H1 (cell line): ENCODE results near the gene PSMD12. TPM values are rescaled to one million over a fixed set of nuclear protein-coding genes. Genes with fewer than 3 reads are reported as not detected.
A peak's percentile ranks its signal among the peaks of the same experiment; 100 is the strongest.

ENCODE experiments used
- CTCF ChIA-PET: fragments of 300-600 bp; sonication (Branson Sonifier 250); formaldehyde crosslinking; loops from one replicate; lab custom pipeline; 2021; ENCODE audit not compliant: partially characterized antibody; lab: Charles Lee
- POLR2A ChIA-PET: fragments of 300-600 bp; sonication (Branson Sonifier 250); formaldehyde crosslinking; loops from one replicate; lab custom pipeline; 2021; ENCODE audit warnings: inconsistent platforms; ENCODE audit not compliant: partially characterized antibody; lab: Charles Lee
- DNase-seq, 2 experiments: peaks; one replicate each; pipeline versions ENCODE4 v3.0.0 to v3.0.0-alpha.2; 2010 to 2022; ENCODE audit warnings: low spot score in 2 of 2, low read depth in 1 of 2, mixed read lengths in 1 of 2
- FAIRE-seq: peaks from 2 replicates; lab custom pipeline; 2011; peaks lifted over from hg19 to GRCh38; lab: Jason Lieb, UNC
- H2AFZ ChIP-seq: 2 replicates; pipeline ENCODE4 v1.8.1; 2012; ENCODE audit warnings: low read length, inconsistent platforms
- H2AK5ac ChIP-seq: 2 replicates; pipeline ENCODE4 v1.6.1; 2013; ENCODE audit warnings: low read depth, low read length
- H2BK120ac ChIP-seq: replicated peaks from 2 replicates; pipeline ENCODE3; 2013; ENCODE audit warnings: low read depth, low read length, inconsistent platforms
- H2BK12ac ChIP-seq: 2 replicates; pipeline ENCODE4 v1.6.1; 2013; ENCODE audit warnings: low read depth, low read length
- H2BK15ac ChIP-seq: 2 replicates; pipeline ENCODE4 v1.6.1; 2013; ENCODE audit warnings: low read length
- H2BK20ac ChIP-seq: 2 replicates; pipeline ENCODE4 v1.6.1; 2013; ENCODE audit warnings: low read length
- H2BK5ac ChIP-seq: 2 replicates; pipeline ENCODE4 v1.6.1; 2013; ENCODE audit warnings: low read depth, low read length
- H3K14ac ChIP-seq: 2 replicates; pipeline ENCODE4 v1.6.1; 2013; ENCODE audit warnings: inconsistent platforms; ENCODE audit not compliant: insufficient read length
- H3K18ac ChIP-seq: 2 replicates; pipeline ENCODE4 v1.6.1; 2013; ENCODE audit warnings: low read length; ENCODE audit errors: extremely low read depth
- H3K23ac ChIP-seq: 2 replicates; pipeline ENCODE4 v1.6.1; 2013; ENCODE audit warnings: inconsistent platforms; ENCODE audit not compliant: insufficient read length
- H3K23me2 ChIP-seq: 2 replicates; pipeline ENCODE4 v1.6.1; 2013; ENCODE audit warnings: low read depth, low read length
- H3K27ac ChIP-seq: 2 replicates; pipeline ENCODE4 v1.6.1; 2011; ENCODE audit warnings: low read depth, low read length, inconsistent platforms
- H3K27me3 ChIP-seq, 4 experiments: replicated peaks in 1 of 4; 1 replicate in 1 of 4; 2 replicates in 3 of 4; pipeline versions ENCODE4 v1.6.1 to v1.8.1; 2011 to 2013; ENCODE audit warnings: low read length in 3 of 4, mild to moderate bottlenecking in 3 of 4, inconsistent platforms in 2 of 4, mixed read lengths in 2 of 4, moderate library complexity in 1 of 4; ENCODE audit not compliant: control insufficient read depth in 3 of 4, insufficient read depth in 3 of 4; ENCODE audit errors: extremely low read depth in 1 of 4
- H3K36me3 ChIP-seq, 4 experiments: 2 replicates each; pipeline versions ENCODE4 v1.6.1 to v1.8.1; 2011 to 2013; ENCODE audit warnings: mild to moderate bottlenecking in 4 of 4, low read length in 3 of 4, moderate library complexity in 2 of 4, control low read depth in 1 of 4, inconsistent platforms in 1 of 4; ENCODE audit not compliant: insufficient read depth in 4 of 4, control insufficient read depth in 2 of 4
- H3K4ac ChIP-seq: replicated peaks from 2 replicates; pipeline ENCODE3; 2013; ENCODE audit warnings: low read length, low read depth, mixed read lengths, inconsistent platforms; ENCODE audit not compliant: insufficient read length
- H3K4me1 ChIP-seq, 4 experiments: replicated peaks in 1 of 4; 1 replicate in 1 of 4; 2 replicates in 3 of 4; pipeline versions ENCODE4 v1.6.1 to v1.8.1; 2011 to 2013; ENCODE audit warnings: low read length in 3 of 4, inconsistent platforms in 2 of 4, mixed read lengths in 1 of 4; ENCODE audit not compliant: insufficient read depth in 4 of 4, control insufficient read depth in 3 of 4
- H3K4me2 ChIP-seq, 2 experiments: 2 replicates each; pipeline versions ENCODE4 v1.6.1 to v1.8.1; 2011 to 2013; ENCODE audit warnings: low read depth in 2 of 2, low read length in 2 of 2, control low read depth in 1 of 2, inconsistent platforms in 1 of 2, mild to moderate bottlenecking in 1 of 2; ENCODE audit not compliant: insufficient read depth in 1 of 2
- H3K4me3 ChIP-seq, 4 experiments: fragments of 200-600, 300-600 bp in 1 of 4; sonication (generic), shearing (Covaris generic), sonication (Bioruptor Twin) in 1 of 4; 2 replicates each; pipeline versions ENCODE4 v1.5.1 to v1.8.1; 2011 to 2016; ENCODE audit warnings: low read length in 4 of 4, low read depth in 3 of 4, control low read depth in 2 of 4, inconsistent platforms in 2 of 4, mild to moderate bottlenecking in 2 of 4, mixed read lengths in 1 of 4, moderate library complexity in 1 of 4; ENCODE audit not compliant: insufficient read depth in 2 of 4; ENCODE audit errors: extremely low read depth in 1 of 4
- H3K56ac ChIP-seq: replicated peaks from 2 replicates; pipeline ENCODE3; 2013; ENCODE audit warnings: low read depth, mild to moderate bottlenecking, mixed read lengths, low read length, inconsistent platforms; ENCODE audit not compliant: insufficient read length
- H3K79me1 ChIP-seq: 2 replicates; pipeline ENCODE4 v1.6.1; 2013; ENCODE audit warnings: low read depth, low read length, control low read depth
- H3K79me2 ChIP-seq, 2 experiments: 2 replicates each; pipeline versions ENCODE4 v1.6.1 to v1.8.1; 2012 to 2013; ENCODE audit warnings: low read length in 2 of 2, mild to moderate bottlenecking in 2 of 2, inconsistent platforms in 1 of 2; ENCODE audit not compliant: insufficient read depth in 2 of 2, control insufficient read depth in 1 of 2
- H3K9ac ChIP-seq, 4 experiments: replicated peaks in 1 of 4; 1 replicate in 1 of 4; 2 replicates in 3 of 4; pipeline versions ENCODE4 v1.6.1 to v1.8.1; 2011 to 2013; ENCODE audit warnings: low read depth in 3 of 4, low read length in 3 of 4, control low read depth in 2 of 4, mild to moderate bottlenecking in 2 of 4, moderate library complexity in 2 of 4, inconsistent platforms in 1 of 4; ENCODE audit errors: extremely low read depth in 1 of 4
- H3K9me3 ChIP-seq, 2 experiments: 2 replicates each; pipeline versions ENCODE4 v1.6.1 to v1.8.1; 2012 to 2013; ENCODE audit warnings: mild to moderate bottlenecking in 2 of 2, moderate library complexity in 2 of 2, control low read depth in 1 of 2, inconsistent platforms in 1 of 2, low read depth in 1 of 2, low read length in 1 of 2, mixed read lengths in 1 of 2; ENCODE audit not compliant: insufficient read depth in 2 of 2
- H4K20me1 ChIP-seq, 2 experiments: replicated peaks in 1 of 2; 2 replicates each; pipeline versions ENCODE3 to v1.8.1; 2011 to 2013; ENCODE audit warnings: inconsistent platforms in 2 of 2, low read length in 2 of 2, mild to moderate bottlenecking in 1 of 2; ENCODE audit not compliant: insufficient read depth in 2 of 2, control insufficient read depth in 1 of 2
- H4K5ac ChIP-seq: 2 replicates; pipeline ENCODE4 v1.6.1; 2013; ENCODE audit warnings: low read length, low read depth, mixed read lengths, inconsistent platforms; ENCODE audit not compliant: insufficient read length
- H4K8ac ChIP-seq: 2 replicates; pipeline ENCODE4 v1.8.0; 2013; ENCODE audit warnings: mild to moderate bottlenecking, moderate library complexity, low read length, inconsistent platforms; ENCODE audit not compliant: insufficient read depth; ENCODE audit errors: extremely low read depth
- H4K91ac ChIP-seq: replicated peaks from 2 replicates; pipeline ENCODE3; 2013; ENCODE audit warnings: low read length, mixed read lengths, inconsistent platforms; ENCODE audit not compliant: insufficient read length
- CEBPB ChIP-seq: IDR thresholded peaks from 2 replicates; pipeline ENCODE4 v1.6.1; 2012; ENCODE audit warnings: low read depth, low read length
- FOSL1 ChIP-seq: IDR thresholded peaks from 2 replicates; pipeline ENCODE4 v1.6.1; 2011; ENCODE audit warnings: mild to moderate bottlenecking, low read depth, low read length, moderate library complexity; ENCODE audit not compliant: insufficient read depth
- SIN3A ChIP-seq, 2 experiments: IDR thresholded peaks in 1 of 2; conservative IDR thresholded peaks in 1 of 2; 2 replicates each; pipeline ENCODE4 v1.6.1; 2011 to 2012; ENCODE audit warnings: low read length in 2 of 2, improper control_type of control experiment in 1 of 2, low read depth in 1 of 2, mild to moderate bottlenecking in 1 of 2
- WGBS, 2 experiments: shearing (Covaris generic) in 1 of 2; methylation state at CpG; one replicate each; pipeline versions ENCODE4 v1.1.6 to v1.1.7; 2013 to 2015; ENCODE audit warnings: low lambda C conversion rate in 2 of 2, mixed read lengths in 2 of 2, inconsistent platforms in 1 of 2, low coverage in 1 of 2, missing lambda C conversion rate in 1 of 2; ENCODE audit not compliant: insufficient replicate concordance in 2 of 2, insufficient coverage in 1 of 2, insufficient read length in 1 of 2; ENCODE audit errors: extremely low coverage in 1 of 2, missing lambda C conversion rate in 1 of 2; 5-methylcytosine and 5-hydroxymethylcytosine counted together
- long read RNA-seq, 2 experiments: library from RNA in 1 of 2; library from capped mRNA in 1 of 2; stranded (forward); transcript quantifications; one replicate each; pipeline ENCODE4 v2.0.0, GENCODE V29; 2021; ENCODE audit warnings: inconsistent platforms in 1 of 2
- polyA minus RNA-seq, 3 experiments: library from RNA; depleted of rRNA, polyadenylated mRNA; stranded (reverse); fragments of >200 nt; gene quantifications; 1 replicate in 2 of 3; 2 replicates in 1 of 3; pipeline ENCODE4 v1.2.3, GENCODE V29; 2011
- polyA plus RNA-seq, 7 experiments: library from polyadenylated mRNA; depleted of rRNA in 3 of 7; stranded (reverse) in 5 of 7; unstranded in 2 of 7; fragments of >200 nt in 5 of 7; fragments of 200-250 nt in 2 of 7; gene quantifications; 1 replicate in 5 of 7; 2 replicates in 1 of 7; 4 replicates in 1 of 7; pipeline versions ENCODE4 v1.2.1 to v1.2.3, GENCODE V29; 2011 to 2013; ENCODE audit warnings: missing spikeins in 2 of 7, mixed read lengths in 2 of 7
- total RNA-seq: library from RNA; stranded (reverse); fragmentation: NEBNext Ultra II Directional; extraction: Animal tissue kit (Norgen Biotek cat#: 25700); gene quantifications from 2 replicates; pipeline ENCODE4 v1.2.1, GENCODE V29; 2021
- TF ChIP-seq, protein P1 (sequence below): IDR thresholded peaks from 2 replicates; pipeline ENCODE4 v1.6.1; 2012; ENCODE audit warnings: low read length, inconsistent platforms

The PSMD12 gene
- total RNA-seq (73.2 and 82.4 TPM in 2 replicates), polyA plus RNA-seq (2011; rRNA removed) (10.1 and 14.0 TPM in 2 replicates), polyA minus RNA-seq (2011; rRNA and poly(A)+ RNA removed) (13.2 and 17.0 TPM in 2 replicates)
- 25.7 TPM for polyA plus RNA-seq (2011; cell fraction: cytosol; rRNA removed)
- polyA plus RNA-seq (2011; cell fraction: nucleus; rRNA removed), result 7.4 TPM
- polyA plus RNA-seq (2012, experiment 1 of 2), result 42.3 to 72.6 TPM (median 48.4 TPM) in 4 replicates
- 6.7 TPM for polyA plus RNA-seq (2012, experiment 2 of 2)
- polyA plus RNA-seq (2013, experiment 1 of 2), result 50.9 TPM
- polyA plus RNA-seq (2013, experiment 2 of 2), result 55.3 TPM
- 28.3 TPM for polyA minus RNA-seq (2011; cell fraction: cytosol; rRNA and poly(A)+ RNA removed)
- 17.2 TPM for polyA minus RNA-seq (2011; cell fraction: nucleus; rRNA and poly(A)+ RNA removed)
- long read RNA-seq, experiment 1, full-length matches to known transcripts, result 30 of 78 reads
- long read RNA-seq, experiment 1, partial matches to known transcripts, result 17 of 78 reads
- long read RNA-seq, experiment 1, other reads (novel, unspliced or antisense), result 31 of 78 reads
- long read RNA-seq, experiment 2, full-length matches to known transcripts, result 71 of 83 reads
- long read RNA-seq, experiment 2, partial matches to known transcripts, result 3 of 83 reads
- long read RNA-seq, experiment 2, other reads (novel, unspliced or antisense), result 9 of 83 reads

DNA sequence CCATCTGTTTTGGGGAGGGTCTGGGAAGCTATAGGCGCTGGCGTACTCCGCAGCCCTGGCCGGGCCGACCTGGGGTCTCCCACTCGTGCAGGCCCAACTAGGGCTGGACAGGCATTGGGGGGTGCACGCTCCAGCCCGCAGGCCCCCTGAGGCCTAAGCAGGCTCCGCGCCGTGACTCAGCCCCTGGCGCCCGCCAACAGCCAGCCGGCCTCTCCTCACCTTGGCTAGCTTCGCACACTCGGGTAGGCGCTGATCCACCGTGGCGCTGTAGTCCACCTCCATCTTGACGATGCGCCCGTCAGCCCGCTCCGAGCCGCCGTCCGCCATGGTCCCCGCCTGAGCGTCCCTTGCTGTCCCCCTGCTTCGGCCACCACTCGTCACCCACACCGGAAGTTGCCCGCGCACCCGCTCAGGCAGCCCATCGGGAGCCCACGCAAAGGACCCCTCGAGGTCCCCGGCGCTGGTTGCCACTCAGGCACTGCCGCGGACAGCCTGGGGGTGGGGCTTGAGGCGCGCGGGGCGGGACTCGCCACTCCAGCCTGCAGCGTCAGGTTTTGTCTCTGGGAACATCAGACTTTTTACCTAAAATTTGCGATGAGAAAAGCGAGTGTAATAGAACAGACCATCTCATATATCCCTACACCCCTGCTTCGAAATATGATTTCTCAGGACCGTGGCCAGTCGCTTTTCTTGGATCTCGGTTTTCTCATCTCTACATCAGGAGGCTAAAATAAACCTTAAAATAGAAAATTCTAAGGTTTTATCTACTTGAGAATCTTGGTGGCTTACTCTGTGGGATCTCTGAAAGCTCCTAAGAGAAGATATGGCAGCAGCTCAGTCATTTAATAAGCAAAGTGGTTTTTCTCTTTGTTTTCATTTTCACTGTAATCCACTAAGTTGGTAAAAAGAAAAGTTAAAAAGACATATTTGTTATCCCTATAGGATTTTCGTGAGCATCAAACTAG, at the start of gene PSMD12:
Gene PSMD12 (minus strand): TSS at position 385 of the 965 bp plus-strand sequence. CDS start 58 bp downstream, at position 327.
- peak within 1 kb of the TSS; percentile 96 for H3K56ac ChIP-seq
- H4K8ac ChIP-seq, result peak within 1 kb of the TSS; percentile 94; the same call in 1 of the 2 replicates
- H2AFZ ChIP-seq, result no peak within 1 kb of the TSS; the same call in 1 of the 2 replicates
- peak within 1 kb of the TSS; percentile 77 to 97 (median 94) for H3K9ac ChIP-seq
- peak within 1 kb of the TSS; percentile 92 for H4K91ac ChIP-seq
- H3K18ac ChIP-seq, result peak within 1 kb of the TSS; percentile 95
- no peaks in the 10 kb centered on the region for H3K9me3 ChIP-seq
- H2BK20ac ChIP-seq, result no peak within 1 kb of the TSS
- no peak within 1 kb of the TSS for H2BK120ac ChIP-seq
- H2BK12ac ChIP-seq, result peak within 1 kb of the TSS; percentile 20; the same call in 1 of the 2 replicates
- H3K4me1 ChIP-seq, result peaks cover 0 to 5% (median 4%) of the 10 kb centered on the region in 4 experiments; a peak in 4 of 7 replicates
- H4K20me1 ChIP-seq, result peaks cover 2 to 5% of the 10 kb centered on the region in 2 experiments
- DNase-seq, result peak in 1 of 2 experiments; percentile 97
- H2BK5ac ChIP-seq, result peak within 1 kb of the TSS; percentile 96
- no peaks in the 10 kb centered on the region; a peak in 1 of 8 replicates for H3K36me3 ChIP-seq
- peaks cover 35 to 49% of the 10 kb centered on the region in 2 experiments for H3K79me2 ChIP-seq
- H3K23me2 ChIP-seq, result peaks cover 6% of the 10 kb centered on the region; the same call in 1 of the 2 replicates
- peak within 1 kb of the TSS; percentile 94 for H3K27ac ChIP-seq
- peak within 1 kb of the TSS; percentile 79 to 98 for H3K4me2 ChIP-seq
- no peaks in the 10 kb centered on the region for H3K27me3 ChIP-seq
- POLR2A ChIA-PET, result interaction anchor here (0.6 to 3.9 kb wide), 6 partner anchors 8 to 121 kb away, joined by 3 to 17 read pairs (median 4); partner anchors contain the start of gene HELZ
- H3K23ac ChIP-seq, result no peak within 1 kb of the TSS
- H2BK15ac ChIP-seq, result 0 out of 2 replicates have a peak within 1 kb of the TSS, but pooled peaks have one; percentile 31
- H2AK5ac ChIP-seq, result peak within 1 kb of the TSS; percentile 88
- 3% methylated on average over 47 of the region's 55 CpGs; no CpG with 5 or more reads in 1 of the 2 experiments for WGBS, 2 experiments
- peak within 1 kb of the TSS; percentile 86 to 99 (median 98) for H3K4me3 ChIP-seq
- no peak for FAIRE-seq
- CTCF ChIA-PET, result interaction anchor here (0.6 to 1.9 kb wide), 4 partner anchors 8 to 318 kb away, joined by 3 to 6 read pairs (median 4); no protein-coding TSS in a partner anchor
- H3K4ac ChIP-seq, result peak within 1 kb of the TSS; percentile 86
- H3K14ac ChIP-seq, result no peak within 1 kb of the TSS
- peak within 1 kb of the TSS; percentile 97 for H4K5ac ChIP-seq
- H3K79me1 ChIP-seq, result no peaks in the 10 kb centered on the region
- TF ChIP-seq SIN3A (conservative IDR thresholded peaks at IDR 0.05 in 1 of 2, IDR thresholded peaks at IDR 0.05 in 1 of 2; ENCODE audit: low read depth in 1 of 2, low read length in 2 of 2) (peak in 1 of 2 experiments; percentile 78; a peak in 2 of 4 replicates), CEBPB (no peak), FOSL1 (no peak)
- TF ChIP-seq, protein P1, sequence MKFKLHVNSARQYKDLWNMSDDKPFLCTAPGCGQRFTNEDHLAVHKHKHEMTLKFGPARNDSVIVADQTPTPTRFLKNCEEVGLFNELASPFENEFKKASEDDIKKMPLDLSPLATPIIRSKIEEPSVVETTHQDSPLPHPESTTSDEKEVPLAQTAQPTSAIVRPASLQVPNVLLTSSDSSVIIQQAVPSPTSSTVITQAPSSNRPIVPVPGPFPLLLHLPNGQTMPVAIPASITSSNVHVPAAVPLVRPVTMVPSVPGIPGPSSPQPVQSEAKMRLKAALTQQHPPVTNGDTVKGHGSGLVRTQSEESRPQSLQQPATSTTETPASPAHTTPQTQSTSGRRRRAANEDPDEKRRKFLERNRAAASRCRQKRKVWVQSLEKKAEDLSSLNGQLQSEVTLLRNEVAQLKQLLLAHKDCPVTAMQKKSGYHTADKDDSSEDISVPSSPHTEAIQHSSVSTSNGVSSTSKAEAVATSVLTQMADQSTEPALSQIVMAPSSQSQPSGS, result no peak
